Measurements from ENCODE around the gene PRM2.

The PRM2 gene

GRCh38 chr16:11225677-11226549 lies 50.4 kb downstream of the PRM2 start:
- DNase-seq (ENCODE audit: low spot score): no peak

Measured in SW480 (cell line).